WTC11 (cell line): ENCODE data around the gene ADCY2. TPM values are rescaled to one million over a fixed set of nuclear protein-coding genes. Genes with fewer than 3 reads are reported as not detected.

ENCODE experiments used
- ATAC-seq: fragments of 200-7000 bp; cut with Tn5 transposase; 2 replicates; pipeline ENCODE4 v1.10.0; 2021; ENCODE audit warnings: mild to moderate bottlenecking, moderate library complexity
- CTCF ChIA-PET: fragments of 300-600 bp; sonication (Branson Sonifier 250); formaldehyde crosslinking; loops from one replicate; lab custom pipeline; 2021; ENCODE audit warnings: antibody characterized with exemption; lab: Charles Lee
- POLR2A ChIA-PET: fragments of 350-600 bp; sonication (Branson Sonifier 250); formaldehyde crosslinking; loops from one replicate; lab custom pipeline; 2021; ENCODE audit warnings: antibody characterized with exemption; lab: Charles Lee
- DNase-seq: peaks from one replicate; pipeline ENCODE4 v3.0.0; 2021; ENCODE audit warnings: low spot score
- H3K27ac Mint-ChIP-seq: 2 replicates; pipeline ENCODE4 v1.8.0; 2021; ENCODE audit warnings: mixed read lengths
- H3K27me3 Mint-ChIP-seq: 2 replicates; pipeline ENCODE4 v1.8.0; 2021; ENCODE audit warnings: low read depth, mild to moderate bottlenecking, moderate library complexity, mixed read lengths
- H3K36me3 Mint-ChIP-seq: 2 replicates; pipeline ENCODE4 v1.8.0; 2021; ENCODE audit warnings: mixed read lengths
- H3K4me1 Mint-ChIP-seq: 2 replicates; pipeline ENCODE4 v1.8.0; 2022; ENCODE audit warnings: mixed read lengths
- H3K4me3 Mint-ChIP-seq: 2 replicates; pipeline ENCODE4 v1.8.0; 2021; ENCODE audit warnings: mild to moderate bottlenecking, moderate library complexity, mixed read lengths
- H3K9me3 Mint-ChIP-seq: 2 replicates; pipeline ENCODE4 v1.8.0; 2021; ENCODE audit warnings: mixed read lengths
- ARID4B ChIP-seq: sonication (generic); formaldehyde crosslinking; IDR thresholded peaks from 2 replicates; pipeline ENCODE4 v1.8.0; 2023; ENCODE audit warnings: missing genetic modification reagents, mild to moderate bottlenecking, borderline replicate concordance
- ATF2 ChIP-seq: sonication (generic); formaldehyde crosslinking; IDR thresholded peaks from 2 replicates; pipeline ENCODE4 v1.8.1; 2022; ENCODE audit warnings: low read depth, missing genetic modification reagents, borderline replicate concordance
- CDX4 ChIP-seq: fragments of 250-450 bp; sonication (Bioruptor Pico); IDR thresholded peaks from 2 replicates; pipeline ENCODE4 v1.9.0; 2021; ENCODE audit warnings: moderate library complexity, mild to moderate bottlenecking, inconsistent platforms, borderline replicate concordance
- CREB1 ChIP-seq: sonication (generic); formaldehyde crosslinking; IDR thresholded peaks from 2 replicates; pipeline ENCODE4 v1.8.0; 2023; ENCODE audit warnings: mild to moderate bottlenecking, missing genetic modification reagents
- CREM ChIP-seq: sonication (generic); formaldehyde crosslinking; IDR thresholded peaks from 2 replicates; pipeline ENCODE4 v1.8.1; 2022; ENCODE audit warnings: mild to moderate bottlenecking, missing genetic modification reagents, moderate library complexity
- ERG ChIP-seq: fragments of 250-450 bp; sonication (Bioruptor Pico); IDR thresholded peaks from 2 replicates; pipeline ENCODE4 v1.8.0; 2021; ENCODE audit warnings: mild to moderate bottlenecking
- GABPB1 ChIP-seq: sonication (generic); formaldehyde crosslinking; IDR thresholded peaks from 2 replicates; pipeline ENCODE4 v1.8.1; 2023; ENCODE audit warnings: mild to moderate bottlenecking, missing genetic modification reagents
- IRF2 ChIP-seq: sonication (generic); formaldehyde crosslinking; IDR thresholded peaks from 2 replicates; pipeline ENCODE4 v1.8.0; 2022; ENCODE audit warnings: low read depth, missing genetic modification reagents, borderline replicate concordance
- NFYB ChIP-seq: sonication (generic); formaldehyde crosslinking; conservative IDR thresholded peaks from 2 replicates; pipeline ENCODE4 v1.8.0; 2022; ENCODE audit warnings: low read depth, missing genetic modification reagents
- NR1H2 ChIP-seq: sonication (generic); formaldehyde crosslinking; IDR thresholded peaks from 2 replicates; pipeline ENCODE4 v1.9.0; 2021; ENCODE audit warnings: mild to moderate bottlenecking, moderate library complexity, missing genetic modification reagents
- OVOL2 ChIP-seq: fragments of 250-450 bp; sonication (Bioruptor Pico); IDR thresholded peaks from 2 replicates; pipeline ENCODE4 v1.9.0; 2021; ENCODE audit warnings: mild to moderate bottlenecking, borderline replicate concordance
- PRRX2 ChIP-seq: fragments of 250-450 bp; sonication (Bioruptor Pico); IDR thresholded peaks from 2 replicates; pipeline ENCODE4 v1.8.0; 2021; ENCODE audit warnings: mild to moderate bottlenecking
- RELA ChIP-seq: sonication (generic); formaldehyde crosslinking; IDR thresholded peaks from 2 replicates; pipeline ENCODE4 v1.8.1; 2022; ENCODE audit warnings: missing genetic modification reagents, mild to moderate bottlenecking, borderline replicate concordance
- SMAD4 ChIP-seq: sonication (generic); formaldehyde crosslinking; IDR thresholded peaks from 2 replicates; pipeline ENCODE4 v1.8.0; 2022; ENCODE audit warnings: mild to moderate bottlenecking, missing genetic modification reagents
- SP1 ChIP-seq: sonication (generic); formaldehyde crosslinking; conservative IDR thresholded peaks from 2 replicates; pipeline ENCODE4 v1.8.1; 2022; ENCODE audit warnings: missing genetic modification reagents
- TEAD4 ChIP-seq: sonication (generic); formaldehyde crosslinking; IDR thresholded peaks from 2 replicates; pipeline ENCODE4 v1.8.0; 2022; ENCODE audit warnings: mild to moderate bottlenecking, missing genetic modification reagents
- USF2 ChIP-seq: sonication (generic); formaldehyde crosslinking; IDR thresholded peaks from 2 replicates; pipeline ENCODE4 v1.8.1; 2023; ENCODE audit warnings: mild to moderate bottlenecking, missing genetic modification reagents, moderate library complexity
- ZNF121 ChIP-seq: sonication (generic); formaldehyde crosslinking; IDR thresholded peaks from 2 replicates; pipeline ENCODE4 v1.8.0; 2023; ENCODE audit warnings: missing genetic modification reagents
- ZNF138 ChIP-seq: sonication (generic); formaldehyde crosslinking; conservative IDR thresholded peaks from 2 replicates; pipeline ENCODE4 v1.8.1; 2022; ENCODE audit warnings: mild to moderate bottlenecking, moderate library complexity, missing genetic modification reagents
- ZNF219 ChIP-seq: sonication (generic); formaldehyde crosslinking; IDR thresholded peaks from 2 replicates; pipeline ENCODE4 v1.8.0; 2023; ENCODE audit warnings: missing genetic modification reagents, mild to moderate bottlenecking, borderline replicate concordance
- total RNA-seq: library from RNA; stranded (reverse); gene quantifications from 3 replicates; pipeline ENCODE4 v1.2.3, GENCODE V29; 2021
- TF ChIP-seq, protein P1 (sequence below): sonication (generic); formaldehyde crosslinking; IDR thresholded peaks from 2 replicates; pipeline ENCODE4 v1.8.0; 2022; ENCODE audit warnings: mild to moderate bottlenecking, missing genetic modification reagents
- TF ChIP-seq, protein P2 (sequence below): fragments of 250-450 bp; sonication (Bioruptor Pico); IDR thresholded peaks from 2 replicates; pipeline ENCODE4 v1.9.0; 2021; ENCODE audit warnings: mild to moderate bottlenecking
- TF ChIP-seq, protein P3 (sequence below): sonication (generic); formaldehyde crosslinking; IDR thresholded peaks from 2 replicates; pipeline ENCODE4 v1.8.1; 2023; ENCODE audit warnings: mild to moderate bottlenecking, moderate library complexity, missing genetic modification reagents

Gene ADCY2
- total RNA-seq, 1 experiment from 2014 or later, result 142 TPM

- TF ChIP-seq ARID4B (CRISPR knock-in tag) (no peak), ATF2 (CRISPR knock-in tag) (no peak), CDX4 (CRISPR knock-in tag) (no peak), OVOL2 (CRISPR knock-in tag) (no peak), NFYB (CRISPR knock-in tag) (no peak), IRF2 (CRISPR knock-in tag) (no peak), ZNF121 (no peak), GABPB1 (no peak), ZNF138 (CRISPR knock-in tag) (no peak)
- TF ChIP-seq, protein P1, sequence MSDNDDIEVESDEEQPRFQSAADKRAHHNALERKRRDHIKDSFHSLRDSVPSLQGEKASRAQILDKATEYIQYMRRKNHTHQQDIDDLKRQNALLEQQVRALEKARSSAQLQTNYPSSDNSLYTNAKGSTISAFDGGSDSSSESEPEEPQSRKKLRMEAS, result no peak
- TF ChIP-seq, protein P2, sequence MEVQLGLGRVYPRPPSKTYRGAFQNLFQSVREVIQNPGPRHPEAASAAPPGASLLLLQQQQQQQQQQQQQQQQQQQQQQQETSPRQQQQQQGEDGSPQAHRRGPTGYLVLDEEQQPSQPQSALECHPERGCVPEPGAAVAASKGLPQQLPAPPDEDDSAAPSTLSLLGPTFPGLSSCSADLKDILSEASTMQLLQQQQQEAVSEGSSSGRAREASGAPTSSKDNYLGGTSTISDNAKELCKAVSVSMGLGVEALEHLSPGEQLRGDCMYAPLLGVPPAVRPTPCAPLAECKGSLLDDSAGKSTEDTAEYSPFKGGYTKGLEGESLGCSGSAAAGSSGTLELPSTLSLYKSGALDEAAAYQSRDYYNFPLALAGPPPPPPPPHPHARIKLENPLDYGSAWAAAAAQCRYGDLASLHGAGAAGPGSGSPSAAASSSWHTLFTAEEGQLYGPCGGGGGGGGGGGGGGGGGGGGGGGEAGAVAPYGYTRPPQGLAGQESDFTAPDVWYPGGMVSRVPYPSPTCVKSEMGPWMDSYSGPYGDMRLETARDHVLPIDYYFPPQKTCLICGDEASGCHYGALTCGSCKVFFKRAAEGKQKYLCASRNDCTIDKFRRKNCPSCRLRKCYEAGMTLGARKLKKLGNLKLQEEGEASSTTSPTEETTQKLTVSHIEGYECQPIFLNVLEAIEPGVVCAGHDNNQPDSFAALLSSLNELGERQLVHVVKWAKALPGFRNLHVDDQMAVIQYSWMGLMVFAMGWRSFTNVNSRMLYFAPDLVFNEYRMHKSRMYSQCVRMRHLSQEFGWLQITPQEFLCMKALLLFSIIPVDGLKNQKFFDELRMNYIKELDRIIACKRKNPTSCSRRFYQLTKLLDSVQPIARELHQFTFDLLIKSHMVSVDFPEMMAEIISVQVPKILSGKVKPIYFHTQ (CRISPR knock-in tag), result no peak
- TF ChIP-seq, protein P3, sequence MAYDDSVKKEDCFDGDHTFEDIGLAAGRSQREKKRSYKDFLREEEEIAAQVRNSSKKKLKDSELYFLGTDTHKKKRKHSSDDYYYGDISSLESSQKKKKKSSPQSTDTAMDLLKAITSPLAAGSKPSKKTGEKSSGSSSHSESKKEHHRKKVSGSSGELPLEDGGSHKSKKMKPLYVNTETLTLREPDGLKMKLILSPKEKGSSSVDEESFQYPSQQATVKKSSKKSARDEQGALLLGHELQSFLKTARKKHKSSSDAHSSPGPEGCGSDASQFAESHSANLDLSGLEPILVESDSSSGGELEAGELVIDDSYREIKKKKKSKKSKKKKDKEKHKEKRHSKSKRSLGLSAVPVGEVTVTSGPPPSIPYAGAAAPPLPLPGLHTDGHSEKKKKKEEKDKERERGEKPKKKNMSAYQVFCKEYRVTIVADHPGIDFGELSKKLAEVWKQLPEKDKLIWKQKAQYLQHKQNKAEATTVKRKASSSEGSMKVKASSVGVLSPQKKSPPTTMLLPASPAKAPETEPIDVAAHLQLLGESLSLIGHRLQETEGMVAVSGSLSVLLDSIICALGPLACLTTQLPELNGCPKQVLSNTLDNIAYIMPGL (CRISPR knock-in tag), result no peak
These were observed 229.8 kb downstream of the ADCY2 start (continued) for GRCh38 chr5:7625740-7626139.

- no peak for ATAC-seq
- peaks cover 86% of the 10 kb centered on the region for H3K36me3 Mint-ChIP-seq
- ChIA-PET CTCF (interaction anchor here (0.7 kb wide), 1 partner anchor 118 kb away, joined by 3 read pairs; no protein-coding TSS in a partner anchor), POLR2A (no interaction called here)
- H3K4me3 Mint-ChIP-seq, result no peak overlapping the region
- peaks cover 17% of the 10 kb centered on the region for H3K4me1 Mint-ChIP-seq
- H3K27me3 Mint-ChIP-seq, result no peaks in the 10 kb centered on the region
- no peak for DNase-seq
- 0 out of 2 replicates have a peak overlapping the region, but pooled peaks have one; percentile 38 for H3K27ac Mint-ChIP-seq
- peaks cover 11% of the 10 kb centered on the region; the same call in 1 of the 2 replicates for H3K9me3 Mint-ChIP-seq
- no peak for TF ChIP-seq TEAD4 (CRISPR knock-in tag)
- no peak for TF ChIP-seq ERG
- TF ChIP-seq CREM (CRISPR knock-in tag), result no peak
- TF ChIP-seq SMAD4, result no peak
- TF ChIP-seq ZNF219 (CRISPR knock-in tag), result no peak
- TF ChIP-seq IRF2 (CRISPR knock-in tag), result no peak
- no peak for TF ChIP-seq USF2 (CRISPR knock-in tag)
- TF ChIP-seq NR1H2 (CRISPR knock-in tag), result no peak
- TF ChIP-seq CREB1, result no peak
- TF ChIP-seq SP1 (CRISPR knock-in tag), result no peak
- TF ChIP-seq RELA, result no peak
- no peak for TF ChIP-seq PRRX2 (CRISPR knock-in tag)
These were observed 232.3 kb downstream of the ADCY2 start for GRCh38 chr5:7628248-7628647.
